Mesothelial cell of epicardium (in vitro differentiated cells): ENCODE measurements around the gene ETV1. TPM values are rescaled to one million over a fixed set of nuclear protein-coding genes. Genes with fewer than 3 reads are reported as not detected.

ENCODE experiments used
- DNase-seq, 2 experiments: peaks; one replicate each; pipeline ENCODE4 v3.0.0; 2021; ENCODE audit warnings: low spot score in 2 of 2; ENCODE audit not compliant: unreplicated experiment in 2 of 2
- H3K27ac Mint-ChIP-seq: 2 replicates; pipeline ENCODE4 v1.8.0; 2021; ENCODE audit warnings: mixed read lengths
- H3K27me3 Mint-ChIP-seq: 2 replicates; pipeline ENCODE4 v1.8.0; 2021; ENCODE audit warnings: low read depth, mixed read lengths
- H3K36me3 Mint-ChIP-seq: 2 replicates; pipeline ENCODE4 v1.8.0; 2021; ENCODE audit warnings: mixed read lengths
- H3K4me1 Mint-ChIP-seq: 2 replicates; pipeline ENCODE4 v1.8.0; 2021; ENCODE audit warnings: mixed read lengths
- H3K4me3 Mint-ChIP-seq: 2 replicates; pipeline ENCODE4 v1.8.0; 2021; ENCODE audit warnings: mild to moderate bottlenecking, moderate library complexity, mixed read lengths
- H3K9me3 Mint-ChIP-seq: 2 replicates; pipeline ENCODE4 v1.8.0; 2021; ENCODE audit warnings: mixed read lengths
- total RNA-seq: library from RNA; stranded (reverse); gene quantifications from 3 replicates; pipeline ENCODE4 v1.2.1, GENCODE V29; 2021
- TF ChIP-seq, protein P1 (sequence below): fragments of 200-600 bp; sonication (generic); IDR thresholded peaks from one replicate; pipeline ENCODE4 v1.5.0; 2021; ENCODE audit warnings: antibody characterized with exemption; ENCODE audit not compliant: unreplicated experiment

The ETV1 gene
- total RNA-seq, 1 donor from 2014 or later, result 23.0 TPM

DNA sequence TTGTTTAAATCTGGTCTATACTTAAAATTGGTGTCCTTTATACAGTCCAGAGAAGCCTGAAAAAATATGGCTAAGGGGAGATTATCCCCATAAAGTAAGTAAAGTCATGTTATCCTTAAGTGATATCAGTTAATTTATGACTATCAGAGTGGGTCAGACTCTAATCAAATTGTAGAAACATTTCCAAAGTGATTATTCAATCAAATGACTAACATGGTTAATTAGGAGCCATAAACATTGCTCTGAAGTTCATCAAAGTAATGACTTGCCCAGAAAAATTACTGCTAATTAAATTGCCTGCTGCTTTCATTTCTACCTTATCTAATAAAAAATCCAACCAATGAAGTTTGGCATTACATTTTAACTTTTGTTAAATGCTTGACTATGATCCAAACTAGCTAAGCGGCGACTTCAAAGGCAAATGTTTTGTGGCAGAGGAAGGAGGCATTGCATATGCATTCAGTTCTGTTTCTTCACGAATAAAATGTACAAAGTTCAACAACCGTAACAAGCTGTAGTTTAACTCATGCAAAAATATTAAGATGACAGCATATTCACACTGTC lies 76.7 kb downstream of the ETV1 start:
- peaks cover 22% of the 10 kb centered on the region for H3K4me1 Mint-ChIP-seq
- H3K9me3 Mint-ChIP-seq, result no peaks in the 10 kb centered on the region
- no peak for DNase-seq
- H3K27me3 Mint-ChIP-seq, result no peaks in the 10 kb centered on the region
- no peaks in the 10 kb centered on the region for H3K36me3 Mint-ChIP-seq
- no peak overlapping the region for H3K4me3 Mint-ChIP-seq
- TF ChIP-seq, protein P1, sequence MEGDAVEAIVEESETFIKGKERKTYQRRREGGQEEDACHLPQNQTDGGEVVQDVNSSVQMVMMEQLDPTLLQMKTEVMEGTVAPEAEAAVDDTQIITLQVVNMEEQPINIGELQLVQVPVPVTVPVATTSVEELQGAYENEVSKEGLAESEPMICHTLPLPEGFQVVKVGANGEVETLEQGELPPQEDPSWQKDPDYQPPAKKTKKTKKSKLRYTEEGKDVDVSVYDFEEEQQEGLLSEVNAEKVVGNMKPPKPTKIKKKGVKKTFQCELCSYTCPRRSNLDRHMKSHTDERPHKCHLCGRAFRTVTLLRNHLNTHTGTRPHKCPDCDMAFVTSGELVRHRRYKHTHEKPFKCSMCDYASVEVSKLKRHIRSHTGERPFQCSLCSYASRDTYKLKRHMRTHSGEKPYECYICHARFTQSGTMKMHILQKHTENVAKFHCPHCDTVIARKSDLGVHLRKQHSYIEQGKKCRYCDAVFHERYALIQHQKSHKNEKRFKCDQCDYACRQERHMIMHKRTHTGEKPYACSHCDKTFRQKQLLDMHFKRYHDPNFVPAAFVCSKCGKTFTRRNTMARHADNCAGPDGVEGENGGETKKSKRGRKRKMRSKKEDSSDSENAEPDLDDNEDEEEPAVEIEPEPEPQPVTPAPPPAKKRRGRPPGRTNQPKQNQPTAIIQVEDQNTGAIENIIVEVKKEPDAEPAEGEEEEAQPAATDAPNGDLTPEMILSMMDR, result no peak
- H3K27ac Mint-ChIP-seq, result no peak overlapping the region

DNA sequence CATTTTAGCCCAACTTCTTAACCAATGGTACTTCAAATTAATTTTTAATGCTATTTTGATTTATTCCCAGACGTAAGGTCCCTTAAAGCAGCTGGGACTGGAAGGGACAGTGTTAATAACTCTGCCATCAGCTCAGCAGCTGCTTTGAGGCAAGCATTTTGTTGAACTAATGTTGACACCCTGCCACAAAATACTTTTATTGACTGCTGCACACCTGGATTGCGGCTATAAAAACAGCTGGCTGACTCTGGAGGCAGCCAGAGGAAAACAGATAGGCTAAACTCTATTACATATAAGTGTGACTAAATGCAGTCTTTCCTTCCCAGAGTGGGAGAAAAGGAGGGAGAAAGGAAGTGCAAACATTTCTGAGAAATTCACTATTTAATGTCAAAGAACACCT lies 77.6 kb downstream of the ETV1 start:
- H3K27me3 Mint-ChIP-seq, result no peaks in the 10 kb centered on the region
- no peak for DNase-seq
- TF ChIP-seq, protein P1, result no peak
- H3K36me3 Mint-ChIP-seq, result no peaks in the 10 kb centered on the region
- no peaks in the 10 kb centered on the region for H3K9me3 Mint-ChIP-seq
- no peak overlapping the region for H3K4me3 Mint-ChIP-seq
- H3K27ac Mint-ChIP-seq, result no peak overlapping the region
- H3K4me1 Mint-ChIP-seq, result peaks cover 22% of the 10 kb centered on the region

DNA sequence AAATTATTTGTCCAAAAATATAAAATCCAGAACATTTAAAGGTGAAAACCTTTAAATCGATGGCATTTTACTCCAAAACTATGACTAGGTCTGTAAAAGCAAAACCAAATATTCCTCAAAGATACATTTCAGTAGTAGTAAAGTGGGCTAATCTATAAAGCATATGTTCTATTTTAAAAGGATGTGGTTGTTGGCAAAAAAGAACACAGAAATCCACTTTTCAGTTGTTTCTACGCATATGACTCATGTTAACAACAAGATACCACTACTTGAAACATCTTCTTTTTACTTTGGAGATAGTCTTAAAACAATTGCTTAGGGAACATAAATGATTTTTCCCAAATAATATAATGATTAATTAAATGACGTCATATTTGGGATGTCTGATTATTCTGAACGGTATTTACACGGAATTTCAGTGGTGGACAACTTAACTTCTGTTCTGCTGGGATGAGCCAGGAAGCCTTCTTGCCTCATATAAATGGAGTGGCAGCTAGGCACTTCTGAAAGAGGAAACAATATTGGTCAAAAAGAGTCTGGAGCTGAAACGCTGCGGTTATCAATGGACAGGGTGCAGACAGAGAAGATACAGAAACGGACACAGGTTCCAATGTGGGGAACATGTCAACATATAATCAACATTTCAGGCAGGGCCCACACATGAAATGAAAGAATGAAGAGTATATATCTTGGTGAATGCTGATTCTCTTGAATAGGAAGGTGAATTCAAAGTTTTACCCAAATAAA lies 78.5 kb downstream of the ETV1 start:
- no peak overlapping the region for H3K27ac Mint-ChIP-seq
- H3K4me3 Mint-ChIP-seq, result no peak overlapping the region
- peaks cover under 1% of the 10 kb centered on the region for H3K36me3 Mint-ChIP-seq
- DNase-seq, result no peak
- no peaks in the 10 kb centered on the region for H3K27me3 Mint-ChIP-seq
- H3K4me1 Mint-ChIP-seq, result peaks cover 21% of the 10 kb centered on the region
- TF ChIP-seq, protein P1, result no peak
- H3K9me3 Mint-ChIP-seq, result no peaks in the 10 kb centered on the region

DNA sequence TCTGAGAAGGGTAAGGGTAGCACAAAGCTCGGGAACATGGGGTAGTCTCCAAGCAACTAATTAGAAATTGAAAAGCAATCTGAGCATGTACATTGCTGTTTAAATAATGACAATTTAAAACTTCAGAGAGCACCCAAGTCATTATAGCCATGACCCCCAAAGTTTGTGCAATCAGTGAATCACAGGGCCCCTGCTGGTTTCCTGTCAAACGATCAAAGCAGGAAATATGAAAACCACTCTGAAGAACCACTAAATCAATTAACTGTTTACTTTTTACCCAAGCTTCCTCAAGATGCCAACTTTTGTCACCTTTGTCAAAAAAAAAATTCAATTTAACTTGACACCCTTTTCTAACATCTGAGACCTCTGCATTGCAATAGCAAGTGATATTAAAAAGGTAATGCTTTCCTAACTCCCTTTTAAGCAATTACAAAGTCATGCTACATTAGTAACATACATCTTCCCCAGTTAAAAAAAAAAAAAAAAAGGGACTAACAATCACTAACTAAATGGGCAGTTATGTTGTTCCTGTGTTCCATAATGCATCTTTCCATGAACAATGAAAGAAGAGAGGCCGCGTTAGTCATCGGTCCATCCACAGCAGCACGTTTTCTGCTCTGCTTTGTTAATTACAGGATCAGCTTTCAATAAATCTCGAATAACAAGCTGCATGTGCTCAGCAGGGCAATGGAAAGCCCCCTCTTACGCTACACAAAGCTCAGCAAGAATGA lies 80.6 kb downstream of the ETV1 start:
- H3K9me3 Mint-ChIP-seq, result no peaks in the 10 kb centered on the region
- H3K27ac Mint-ChIP-seq, result no peak overlapping the region
- no peak overlapping the region for H3K4me3 Mint-ChIP-seq
- peaks cover 21% of the 10 kb centered on the region for H3K4me1 Mint-ChIP-seq
- H3K27me3 Mint-ChIP-seq, result no peaks in the 10 kb centered on the region
- peaks cover 5% of the 10 kb centered on the region for H3K36me3 Mint-ChIP-seq
- DNase-seq, result no peak
- TF ChIP-seq, protein P1, result no peak

DNA sequence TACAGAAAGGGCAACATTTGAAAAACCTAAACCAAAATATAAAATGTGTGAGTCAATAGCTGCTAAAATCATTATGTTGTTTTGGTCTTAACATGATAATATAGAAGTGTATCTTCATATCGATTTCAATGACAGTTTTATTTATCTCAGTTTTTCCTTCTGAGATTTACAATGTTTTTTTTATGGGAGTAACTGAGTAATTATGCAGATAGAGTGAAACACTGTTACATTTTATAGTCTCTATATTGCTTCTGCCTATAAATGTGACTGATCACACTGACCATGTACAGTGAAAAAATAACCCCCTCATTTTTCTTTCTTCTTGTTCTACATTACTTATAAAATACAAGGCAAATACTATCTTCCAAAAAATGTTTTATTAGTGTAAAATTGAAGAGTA lies 81.6 kb downstream of the ETV1 start:
- no peak overlapping the region for H3K27ac Mint-ChIP-seq
- TF ChIP-seq, protein P1, result no peak
- H3K36me3 Mint-ChIP-seq, result peaks cover 5% of the 10 kb centered on the region
- no peaks in the 10 kb centered on the region for H3K9me3 Mint-ChIP-seq
- no peak overlapping the region for H3K4me3 Mint-ChIP-seq
- H3K27me3 Mint-ChIP-seq, result no peaks in the 10 kb centered on the region
- DNase-seq, result no peak
- peaks cover 16% of the 10 kb centered on the region for H3K4me1 Mint-ChIP-seq
